Measurements from ENCODE around the gene ITPR3. TPM values are rescaled to one million over a fixed set of nuclear protein-coding genes. Genes with fewer than 3 reads are reported as not detected.
A peak's percentile ranks its signal among the peaks of the same experiment; 100 is the strongest.

The ITPR3 gene
- total RNA-seq, 2 donors from 2014 or later = 29.6 to 33.3 TPM

DNA sequence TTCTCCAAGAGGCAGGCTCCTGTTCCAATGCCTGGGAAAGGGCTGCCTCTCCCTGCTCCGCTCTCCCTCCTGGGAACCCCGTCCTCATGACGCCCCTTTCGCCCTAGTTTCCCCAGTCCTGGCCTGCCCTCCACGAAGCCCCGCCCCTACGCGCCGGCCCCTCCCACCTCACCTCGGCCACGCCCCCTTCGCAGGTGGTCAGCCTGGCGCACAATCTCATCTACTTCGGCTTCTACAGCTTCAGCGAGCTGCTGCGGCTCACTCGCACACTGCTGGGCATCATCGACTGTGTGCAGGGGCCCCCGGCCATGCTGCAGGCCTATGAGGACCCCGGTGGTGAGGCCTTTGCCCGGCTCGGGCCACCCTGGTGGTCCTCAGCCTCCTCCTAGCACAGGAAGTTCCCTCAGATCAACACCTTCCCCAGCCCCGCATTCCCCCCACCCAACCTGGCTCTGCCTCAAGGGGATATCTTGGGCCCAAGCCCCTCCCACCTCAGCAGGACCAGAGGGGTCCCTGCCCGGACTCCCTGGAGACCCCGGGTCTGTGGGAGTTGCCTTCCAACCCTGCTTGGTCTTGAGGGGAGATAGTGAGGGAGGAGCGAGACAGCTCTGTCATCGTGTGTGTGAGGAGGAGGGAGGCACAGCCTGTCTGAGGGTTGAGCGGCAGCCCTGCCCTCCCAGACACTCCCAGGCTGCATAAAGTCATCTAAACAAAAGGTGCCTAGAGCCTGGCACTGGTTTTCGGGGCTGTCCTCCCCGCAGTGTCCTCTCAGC is 50.0 kb downstream of the ITPR3 start:
- H3K27ac Mint-ChIP-seq = no peak overlapping the region
- TF ChIP-seq, protein P1, sequence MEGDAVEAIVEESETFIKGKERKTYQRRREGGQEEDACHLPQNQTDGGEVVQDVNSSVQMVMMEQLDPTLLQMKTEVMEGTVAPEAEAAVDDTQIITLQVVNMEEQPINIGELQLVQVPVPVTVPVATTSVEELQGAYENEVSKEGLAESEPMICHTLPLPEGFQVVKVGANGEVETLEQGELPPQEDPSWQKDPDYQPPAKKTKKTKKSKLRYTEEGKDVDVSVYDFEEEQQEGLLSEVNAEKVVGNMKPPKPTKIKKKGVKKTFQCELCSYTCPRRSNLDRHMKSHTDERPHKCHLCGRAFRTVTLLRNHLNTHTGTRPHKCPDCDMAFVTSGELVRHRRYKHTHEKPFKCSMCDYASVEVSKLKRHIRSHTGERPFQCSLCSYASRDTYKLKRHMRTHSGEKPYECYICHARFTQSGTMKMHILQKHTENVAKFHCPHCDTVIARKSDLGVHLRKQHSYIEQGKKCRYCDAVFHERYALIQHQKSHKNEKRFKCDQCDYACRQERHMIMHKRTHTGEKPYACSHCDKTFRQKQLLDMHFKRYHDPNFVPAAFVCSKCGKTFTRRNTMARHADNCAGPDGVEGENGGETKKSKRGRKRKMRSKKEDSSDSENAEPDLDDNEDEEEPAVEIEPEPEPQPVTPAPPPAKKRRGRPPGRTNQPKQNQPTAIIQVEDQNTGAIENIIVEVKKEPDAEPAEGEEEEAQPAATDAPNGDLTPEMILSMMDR (conservative IDR thresholded peaks at IDR 0.05) = no peak

DNA sequence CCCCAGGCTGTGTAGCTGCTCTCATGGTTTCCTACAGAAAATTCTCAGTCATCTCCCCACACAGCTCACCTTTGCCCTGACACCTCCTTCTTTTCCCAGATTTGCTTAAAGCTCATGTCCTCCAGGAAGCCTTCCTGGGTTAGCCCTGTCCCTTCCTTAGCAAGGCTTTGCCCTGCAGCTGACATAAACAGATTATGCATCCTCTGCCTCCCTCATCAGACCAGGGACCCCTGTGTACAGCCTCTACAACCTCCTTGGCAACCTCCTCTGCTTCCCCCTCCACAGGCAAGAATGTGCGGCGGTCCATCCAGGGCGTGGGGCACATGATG is 50.6 kb downstream of the ITPR3 start:
- Mint-ChIP-seq H3K27ac (no peak overlapping the region), H3K9me3 (no peaks in the 10 kb centered on the region), H3K27me3 (ENCODE audit: insufficient read depth) (no peaks in the 10 kb centered on the region), H3K4me3 (no peak overlapping the region), H3K36me3 (ENCODE audit: low read depth) (peaks cover 36% of the 10 kb centered on the region), H3K4me1 (no peaks in the 10 kb centered on the region)
- Histone ChIP-seq H3K9ac (ENCODE audit: extremely low read depth, low read length, poor library complexity, severe bottlenecking) (no peak overlapping the region), H3K27me3 (ENCODE audit: control insufficient read depth, insufficient read depth, low read length, poor library complexity, severe bottlenecking) (no peaks in the 10 kb centered on the region), H3K27ac (ENCODE audit: low read depth, low read length) (no peak overlapping the region), H3K9me3 (ENCODE audit: control insufficient read depth, low read length) (no peaks in the 10 kb centered on the region), H3K4me3 (ENCODE audit: low read length) (no peak overlapping the region), H3K36me3 (ENCODE audit: control insufficient read depth, insufficient read depth, low read length) (peaks cover 8% of the 10 kb centered on the region), H3K4me1 (ENCODE audit: control insufficient read depth, insufficient read depth, low read length) (no peaks in the 10 kb centered on the region)
- no peak for DNase-seq
- 91% methylated on average over 3 of the region's 3 CpGs; no CpG with 5 or more reads in 1 of the 2 experiments for WGBS, 2 experiments (ENCODE audit: insufficient coverage in 1 of 2, insufficient read length in 1 of 2)
- TF ChIP-seq, protein P1 (conservative IDR thresholded peaks at IDR 0.05) = no peak

More for the DNA sequence above, 50.0 kb downstream of the ITPR3 start:
- Histone ChIP-seq H3K4me1 (ENCODE audit: control insufficient read depth, insufficient read depth, low read length) (no peaks in the 10 kb centered on the region), H3K27me3 (ENCODE audit: control insufficient read depth, insufficient read depth, low read length, poor library complexity, severe bottlenecking) (no peaks in the 10 kb centered on the region), H3K9me3 (ENCODE audit: control insufficient read depth, low read length) (no peaks in the 10 kb centered on the region), H3K36me3 (ENCODE audit: control insufficient read depth, insufficient read depth, low read length) (peaks cover 8% of the 10 kb centered on the region), H3K27ac (ENCODE audit: low read depth, low read length) (no peak overlapping the region), H3K9ac (ENCODE audit: extremely low read depth, low read length, poor library complexity, severe bottlenecking) (no peak overlapping the region), H3K4me3 (ENCODE audit: low read length) (no peak overlapping the region)
- Mint-ChIP-seq H3K9me3 (no peaks in the 10 kb centered on the region), H3K27me3 (ENCODE audit: insufficient read depth) (no peaks in the 10 kb centered on the region), H3K36me3 (ENCODE audit: low read depth) (peaks cover 40% of the 10 kb centered on the region), H3K4me3 (no peak overlapping the region), H3K4me1 (no peaks in the 10 kb centered on the region)
- 90 to 92% methylated on average over 12 to 30 of the region's 30 CpGs for WGBS, 2 experiments (ENCODE audit: insufficient coverage in 1 of 2, insufficient read length in 1 of 2)
- DNase-seq = peak; percentile 84

DNA sequence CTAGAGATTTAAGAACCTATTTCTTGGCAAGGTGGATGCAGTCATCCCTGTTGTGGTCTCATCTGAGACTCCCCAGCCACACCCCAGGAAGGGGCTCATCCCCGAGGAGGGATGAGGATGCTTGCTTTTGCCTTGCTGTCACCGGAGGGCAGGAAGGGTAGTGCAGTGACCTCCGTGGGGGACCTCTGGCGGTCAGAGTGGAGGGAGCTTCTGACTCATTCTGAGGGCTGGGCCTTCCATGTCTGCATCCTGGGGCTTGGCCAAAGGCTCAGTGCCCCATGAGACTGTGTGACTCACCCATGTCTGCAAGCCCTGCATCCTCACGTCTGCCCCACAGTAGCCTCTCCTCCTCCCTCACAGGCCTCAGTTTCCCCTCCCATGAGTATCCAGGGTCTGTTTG is 51.7 kb downstream of the ITPR3 start:
- TF ChIP-seq, protein P1 (conservative IDR thresholded peaks at IDR 0.05) = peak; percentile 68
- no peak overlapping the region for H3K9ac ChIP-seq (ENCODE audit: extremely low read depth, low read length, poor library complexity, severe bottlenecking)
- peaks cover 42% of the 10 kb centered on the region for H3K36me3 Mint-ChIP-seq (ENCODE audit: low read depth)
- no peaks in the 10 kb centered on the region for H3K27me3 ChIP-seq (ENCODE audit: control insufficient read depth, insufficient read depth, low read length, poor library complexity, severe bottlenecking)
- H3K36me3 ChIP-seq (ENCODE audit: control insufficient read depth, insufficient read depth, low read length) = peaks cover 4% of the 10 kb centered on the region
- H3K27me3 Mint-ChIP-seq (ENCODE audit: insufficient read depth) = no peaks in the 10 kb centered on the region
- H3K27ac Mint-ChIP-seq = no peak overlapping the region
- H3K4me3 Mint-ChIP-seq = no peak overlapping the region
- no peak overlapping the region for H3K4me3 ChIP-seq (ENCODE audit: low read length)
- no peaks in the 10 kb centered on the region for H3K9me3 ChIP-seq (ENCODE audit: control insufficient read depth, low read length)
- no peaks in the 10 kb centered on the region for H3K9me3 Mint-ChIP-seq
- WGBS, 2 experiments (ENCODE audit: insufficient coverage in 1 of 2, insufficient read length in 1 of 2) = 73% methylated on average over 5 of the region's 5 CpGs; no CpG with 5 or more reads in 1 of the 2 experiments
- no peaks in the 10 kb centered on the region for H3K4me1 Mint-ChIP-seq
- H3K4me1 ChIP-seq (ENCODE audit: control insufficient read depth, insufficient read depth, low read length) = no peaks in the 10 kb centered on the region
- H3K27ac ChIP-seq (ENCODE audit: low read depth, low read length) = no peak overlapping the region
- DNase-seq = peak; percentile 88

All from endodermal cell (in vitro differentiated cells).